ENCODE measurements around the gene NFIC.

DNA sequence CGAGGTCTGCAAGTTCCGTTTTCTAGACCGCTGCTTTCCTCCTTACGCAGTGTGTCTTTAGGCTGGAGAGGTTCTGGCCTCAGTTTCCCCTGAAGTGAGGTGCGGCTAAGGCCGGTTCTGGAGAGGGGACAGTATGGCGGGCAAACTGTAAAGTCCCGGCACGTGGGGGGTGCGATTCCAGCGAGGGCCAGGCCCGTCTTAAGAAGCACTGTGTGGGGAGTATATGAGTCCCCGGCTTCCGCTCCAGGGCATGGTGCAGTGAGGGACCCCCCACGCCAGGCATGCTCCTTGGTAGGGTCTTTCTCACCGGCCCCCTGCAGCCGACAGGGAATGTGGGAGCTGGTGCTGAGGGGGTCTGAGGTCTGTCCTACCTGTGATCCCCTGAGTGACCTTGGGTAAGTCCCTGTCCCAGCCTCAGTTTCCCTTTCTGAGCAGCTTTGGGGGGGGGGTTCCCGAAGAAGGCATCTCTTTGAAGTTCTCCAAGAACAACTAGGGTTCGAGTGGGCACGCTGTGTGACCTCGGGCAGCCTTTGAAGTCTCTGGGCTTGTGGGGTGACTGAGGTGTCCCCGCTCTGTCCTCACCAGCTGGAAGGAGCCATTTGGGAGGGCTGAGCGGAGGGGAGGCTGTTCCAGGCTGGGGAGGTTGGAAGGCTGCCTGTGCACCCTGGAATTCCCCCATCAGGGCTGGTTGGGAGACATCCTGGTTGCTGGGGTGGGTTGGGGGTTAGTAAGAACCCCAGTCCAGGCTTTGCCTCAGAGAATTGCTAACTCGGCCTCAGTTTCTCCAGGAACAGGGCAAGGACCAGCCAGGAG, 1.5 kb downstream of the NFIC start:
- TF ChIP-seq POLR2A (IDR thresholded peaks at IDR 0.05; ENCODE audit: extremely low read depth, insufficient read length) = no peak
- TF ChIP-seq, protein P1, sequence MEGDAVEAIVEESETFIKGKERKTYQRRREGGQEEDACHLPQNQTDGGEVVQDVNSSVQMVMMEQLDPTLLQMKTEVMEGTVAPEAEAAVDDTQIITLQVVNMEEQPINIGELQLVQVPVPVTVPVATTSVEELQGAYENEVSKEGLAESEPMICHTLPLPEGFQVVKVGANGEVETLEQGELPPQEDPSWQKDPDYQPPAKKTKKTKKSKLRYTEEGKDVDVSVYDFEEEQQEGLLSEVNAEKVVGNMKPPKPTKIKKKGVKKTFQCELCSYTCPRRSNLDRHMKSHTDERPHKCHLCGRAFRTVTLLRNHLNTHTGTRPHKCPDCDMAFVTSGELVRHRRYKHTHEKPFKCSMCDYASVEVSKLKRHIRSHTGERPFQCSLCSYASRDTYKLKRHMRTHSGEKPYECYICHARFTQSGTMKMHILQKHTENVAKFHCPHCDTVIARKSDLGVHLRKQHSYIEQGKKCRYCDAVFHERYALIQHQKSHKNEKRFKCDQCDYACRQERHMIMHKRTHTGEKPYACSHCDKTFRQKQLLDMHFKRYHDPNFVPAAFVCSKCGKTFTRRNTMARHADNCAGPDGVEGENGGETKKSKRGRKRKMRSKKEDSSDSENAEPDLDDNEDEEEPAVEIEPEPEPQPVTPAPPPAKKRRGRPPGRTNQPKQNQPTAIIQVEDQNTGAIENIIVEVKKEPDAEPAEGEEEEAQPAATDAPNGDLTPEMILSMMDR (IDR thresholded peaks at IDR 0.05; ENCODE audit: low read depth, low read length) = no peak
- TF ChIP-seq, protein P2, sequence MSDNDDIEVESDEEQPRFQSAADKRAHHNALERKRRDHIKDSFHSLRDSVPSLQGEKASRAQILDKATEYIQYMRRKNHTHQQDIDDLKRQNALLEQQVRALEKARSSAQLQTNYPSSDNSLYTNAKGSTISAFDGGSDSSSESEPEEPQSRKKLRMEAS (IDR thresholded peaks at IDR 0.05; ENCODE audit: low read depth, low read length) = no peak; the same call in 1 of the 2 replicates
